Activated T-cell treated with anti-CD3 and anti-CD28 coated beads, Interleukin-2, amount 50 U/mL, for 4 hours (primary cell): ENCODE measurements around the gene OR5K1. TPM values are rescaled to one million over a fixed set of nuclear protein-coding genes. Genes with fewer than 3 reads are reported as not detected.

ENCODE experiments used
- total RNA-seq, 3 donors: library from RNA; stranded (reverse); gene quantifications; one replicate each; pipeline ENCODE4 v1.2.1, GENCODE V29; 2021

OR5K1 gene
- total RNA-seq, 3 donors from 2014 or later: not detected

Other genes with a start within 250 kb of the OR5K1 start
- gene OR5H6, start 199.0 kb upstream of the OR5K1 start, total RNA-seq: not detected
- not detected for gene OR5H2, start 180.7 kb upstream of the OR5K1 start, total RNA-seq
- not detected for gene OR5K4, start 109.3 kb upstream of the OR5K1 start, total RNA-seq
- gene OR5K3, start 72.5 kb upstream of the OR5K1 start, total RNA-seq: not detected
- not detected for gene OR5K2, start 34.5 kb downstream of the OR5K1 start, total RNA-seq
- gene CLDND1, start 59.7 kb downstream of the OR5K1 start, total RNA-seq: 100 to 1,000 TPM; 222 to 249 (median 241) TPM
- gene GPR15, start 68.8 kb downstream of the OR5K1 start, total RNA-seq: 1 to 10 TPM; 1.4 to 2.0 (median 1.5) TPM
- gene CPOX, start 130.4 kb downstream of the OR5K1 start, total RNA-seq: 10 to 100 TPM; 46.0 to 50.0 (median 48.5) TPM